Lower leg skin (tissue), 3 donors: ENCODE results near the gene EOGT.

ENCODE experiments used
- POLR2A ChIP-seq, 2 donors: fragments of 450-650 bp; IDR thresholded peaks; one replicate each; pipeline ENCODE4 v1.6.1; 2016 to 2017; ENCODE audit warnings: antibody characterized with exemption in 2 of 2, mild to moderate bottlenecking in 1 of 2, moderate library complexity in 1 of 2
- TF ChIP-seq, protein P1 (sequence below), 3 donors: fragments of 450-650 bp; IDR thresholded peaks; one replicate each; pipeline ENCODE4 v1.5.1; 2016; ENCODE audit warnings: antibody characterized with exemption in 3 of 3, mild to moderate bottlenecking in 3 of 3, moderate library complexity in 2 of 3

DNA sequence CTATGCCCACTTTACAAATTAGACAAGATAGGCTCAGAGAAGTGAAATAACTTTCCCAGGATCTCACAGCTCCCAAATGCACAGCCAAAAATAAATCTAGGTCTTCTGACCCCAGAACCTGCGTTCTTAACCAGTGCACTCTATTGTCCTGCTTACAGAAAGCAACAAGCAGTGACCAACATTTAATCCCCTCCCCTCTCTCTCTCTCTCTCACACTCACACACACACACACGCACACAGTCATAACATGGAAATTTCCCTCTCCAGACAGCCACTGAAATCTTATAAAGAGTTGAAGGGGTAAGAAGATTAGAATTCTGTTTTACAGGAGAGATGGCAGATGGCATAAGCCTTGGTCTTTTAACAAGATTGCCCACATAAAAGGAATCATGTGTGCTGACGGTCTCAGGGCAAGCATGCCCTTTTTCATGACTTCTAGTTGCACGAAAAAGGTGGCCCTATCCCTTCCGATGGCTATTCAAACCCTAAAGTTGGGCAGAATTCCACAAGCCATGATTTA is 29.4 kb downstream of the EOGT start:
- TF ChIP-seq, protein P1, sequence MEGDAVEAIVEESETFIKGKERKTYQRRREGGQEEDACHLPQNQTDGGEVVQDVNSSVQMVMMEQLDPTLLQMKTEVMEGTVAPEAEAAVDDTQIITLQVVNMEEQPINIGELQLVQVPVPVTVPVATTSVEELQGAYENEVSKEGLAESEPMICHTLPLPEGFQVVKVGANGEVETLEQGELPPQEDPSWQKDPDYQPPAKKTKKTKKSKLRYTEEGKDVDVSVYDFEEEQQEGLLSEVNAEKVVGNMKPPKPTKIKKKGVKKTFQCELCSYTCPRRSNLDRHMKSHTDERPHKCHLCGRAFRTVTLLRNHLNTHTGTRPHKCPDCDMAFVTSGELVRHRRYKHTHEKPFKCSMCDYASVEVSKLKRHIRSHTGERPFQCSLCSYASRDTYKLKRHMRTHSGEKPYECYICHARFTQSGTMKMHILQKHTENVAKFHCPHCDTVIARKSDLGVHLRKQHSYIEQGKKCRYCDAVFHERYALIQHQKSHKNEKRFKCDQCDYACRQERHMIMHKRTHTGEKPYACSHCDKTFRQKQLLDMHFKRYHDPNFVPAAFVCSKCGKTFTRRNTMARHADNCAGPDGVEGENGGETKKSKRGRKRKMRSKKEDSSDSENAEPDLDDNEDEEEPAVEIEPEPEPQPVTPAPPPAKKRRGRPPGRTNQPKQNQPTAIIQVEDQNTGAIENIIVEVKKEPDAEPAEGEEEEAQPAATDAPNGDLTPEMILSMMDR (IDR thresholded peaks at IDR 0.05), result no peak
- no peak for TF ChIP-seq POLR2A (IDR thresholded peaks at IDR 0.05)
